Activated CD4-positive, alpha-beta T cell treated with anti-CD3 and anti-CD28 coated beads for 24 hours (primary cell): ENCODE results near the gene OPCML.

ENCODE experiments used
- DNase-seq, 2 donors: peaks; one replicate each; pipeline ENCODE4 v3.0.0-alpha.2; 2020; ENCODE audit warnings: low read depth in 2 of 2

The OPCML gene

GRCh38 chr11:133300666-133301065, 231.6 kb downstream of the OPCML start:
- no peak for DNase-seq

GRCh38 chr11:133291780-133292179, 240.5 kb downstream of the OPCML start:
- no peak for DNase-seq

- no peak for DNase-seq
These were observed 246.9 kb downstream of the OPCML start for GRCh38 chr11:133285359-133285758.

GRCh38 chr11:133284156-133284555, 248.1 kb downstream of the OPCML start:
- no peak for DNase-seq

GRCh38 chr11:133277886-133278285, 254.4 kb downstream of the OPCML start:
- no peak for DNase-seq

GRCh38 chr11:133271871-133272776, 260.2 kb downstream of the OPCML start:
- no peak for DNase-seq

- no peak for DNase-seq
These were observed 261.1 kb downstream of the OPCML start for GRCh38 chr11:133271206-133271605.

GRCh38 chr11:133269267-133269666, 263.0 kb downstream of the OPCML start:
- DNase-seq = no peak

- DNase-seq = no peak
These were observed 265.3 kb downstream of the OPCML start for GRCh38 chr11:133266986-133267385.

GRCh38 chr11:133265530-133266035, 266.7 kb downstream of the OPCML start:
- no peak for DNase-seq

- no peak for DNase-seq
These were observed 269.0 kb downstream of the OPCML start for GRCh38 chr11:133263332-133263731.

GRCh38 chr11:133258751-133259150, 273.6 kb downstream of the OPCML start:
- DNase-seq = no peak

GRCh38 chr11:133254601-133255000, 277.7 kb downstream of the OPCML start:
- DNase-seq = no peak

- DNase-seq = no peak
These were observed 278.7 kb downstream of the OPCML start for GRCh38 chr11:133253570-133253969.

- DNase-seq = no peak
These were observed 280.5 kb downstream of the OPCML start for GRCh38 chr11:133251841-133252240.

- DNase-seq = no peak
These were observed 282.8 kb downstream of the OPCML start for GRCh38 chr11:133249530-133249929.

GRCh38 chr11:133249065-133249464, 283.2 kb downstream of the OPCML start:
- DNase-seq = no peak

- no peak for DNase-seq
These were observed 288.5 kb downstream of the OPCML start for GRCh38 chr11:133243832-133244231.

- DNase-seq = no peak
These were observed 291.2 kb downstream of the OPCML start for GRCh38 chr11:133240908-133241655.

GRCh38 chr11:133239575-133239974, 292.7 kb downstream of the OPCML start:
- DNase-seq = no peak

GRCh38 chr11:133238495-133238894, 293.8 kb downstream of the OPCML start:
- no peak for DNase-seq

- no peak for DNase-seq
These were observed 294.3 kb downstream of the OPCML start for GRCh38 chr11:133238027-133238426.

- DNase-seq = no peak
These were observed 296.9 kb downstream of the OPCML start for GRCh38 chr11:133235381-133235780.
